ENCODE measurements around the gene CDKN3.

DNA sequence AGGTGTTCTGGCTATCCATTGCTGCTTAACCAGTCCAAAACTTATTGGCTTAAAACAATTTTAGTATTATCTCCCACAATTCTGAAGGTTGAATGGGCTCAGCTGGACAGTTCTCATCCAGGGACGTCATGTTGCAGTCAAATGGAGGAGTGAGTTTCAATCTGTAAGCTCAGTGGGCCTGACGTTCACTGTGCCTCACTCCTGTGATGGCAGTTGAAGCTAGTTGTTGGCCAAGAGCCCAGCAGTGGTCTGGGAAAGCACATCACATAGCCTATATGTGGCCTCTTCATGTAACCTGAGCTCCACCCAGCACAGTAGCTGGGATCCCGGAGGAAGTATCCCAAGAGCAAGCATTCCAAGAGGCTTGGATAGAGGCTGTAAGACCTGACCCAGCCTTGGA is 40.6 kb upstream of the CDKN3 start:
- TF ChIP-seq CTCF (conservative IDR thresholded peaks at IDR 0.05; ENCODE audit: low read length) (no peak), EZH2phosphoT487 (IDR thresholded peaks at IDR 0.05; ENCODE audit: borderline replicate concordance, low read depth, low read length) (no peak)

Measured in OCI-LY7 (cell line).